Common myeloid progenitor, CD34-positive (primary cell): Measurements from ENCODE around the gene NMRK2.

Experiments
- CTCF ChIA-PET: fragments of 350-600 bp; sonication (Branson Sonifier 250); formaldehyde crosslinking; loops from one replicate; lab custom pipeline; 2021; ENCODE audit warnings: antibody characterized with exemption; lab: Charles Lee
- POLR2A ChIA-PET: fragments of 350-600 bp; sonication (Branson Sonifier 250); formaldehyde crosslinking; loops from one replicate; lab custom pipeline; 2021; ENCODE audit warnings: antibody characterized with exemption; lab: Charles Lee
- DNase-seq, 3 donors: peaks; one replicate each; pipeline versions ENCODE4 v3.0.0 to v3.0.0-alpha.2; 2013
- H3K27ac ChIP-seq, 2 experiments: 1 replicate in 1 of 2; 2 replicates in 1 of 2; pipeline ENCODE4 v1.7.0; 2013; ENCODE audit warnings: inconsistent platforms in 2 of 2, low read length in 2 of 2, mild to moderate bottlenecking in 2 of 2, low read depth in 1 of 2, moderate library complexity in 1 of 2; ENCODE audit not compliant: severe bottlenecking in 2 of 2, insufficient read depth in 1 of 2, poor library complexity in 1 of 2
- H3K27me3 ChIP-seq, 5 experiments: replicated peaks in 2 of 5; 1 replicate in 3 of 5; 2 replicates in 2 of 5; pipeline versions ENCODE4 v1.6.1 to v1.7.0; 2013; ENCODE audit warnings: low read length in 4 of 5, mild to moderate bottlenecking in 2 of 5, moderate library complexity in 2 of 5, inconsistent platforms in 1 of 5; ENCODE audit not compliant: insufficient read depth in 5 of 5, control insufficient read depth in 4 of 5
- H3K36me3 ChIP-seq, 4 experiments: 1 replicate in 2 of 4; 2 replicates in 2 of 4; pipeline versions ENCODE4 v1.6.1 to v1.7.0; 2013; ENCODE audit warnings: low read length in 3 of 4, control low read depth in 1 of 4, mild to moderate bottlenecking in 1 of 4; ENCODE audit not compliant: control insufficient read depth in 4 of 4, insufficient read depth in 4 of 4
- H3K4me1 ChIP-seq, 4 experiments: 1 replicate in 3 of 4; 2 replicates in 1 of 4; pipeline versions ENCODE4 v1.6.1 to v1.7.1; 2013; ENCODE audit warnings: low read length in 3 of 4, mild to moderate bottlenecking in 3 of 4, control low read depth in 1 of 4, inconsistent platforms in 1 of 4, moderate library complexity in 1 of 4; ENCODE audit not compliant: control insufficient read depth in 4 of 4, insufficient read depth in 4 of 4; ENCODE audit errors: control extremely low read depth in 1 of 4
- H3K4me3 ChIP-seq, 7 experiments: 1 replicate in 4 of 7; 2 replicates in 3 of 7; pipeline versions ENCODE4 v1.5.1 to v1.7.0; 2013; ENCODE audit warnings: mild to moderate bottlenecking in 7 of 7, low read length in 6 of 7, moderate library complexity in 6 of 7, inconsistent platforms in 2 of 7, low read depth in 2 of 7, control low read depth in 1 of 7; ENCODE audit not compliant: insufficient read depth in 4 of 7, control insufficient read depth in 1 of 7; ENCODE audit errors: extremely low read depth in 1 of 7
- H3K9me3 ChIP-seq, 5 experiments: 1 replicate in 4 of 5; 2 replicates in 1 of 5; pipeline versions ENCODE4 v1.6.1 to v1.7.1; 2013; ENCODE audit warnings: low read length in 4 of 5, mild to moderate bottlenecking in 2 of 5, inconsistent platforms in 1 of 5, low read depth in 1 of 5, moderate library complexity in 1 of 5; ENCODE audit not compliant: control insufficient read depth in 4 of 5, insufficient read depth in 2 of 5; ENCODE audit errors: control extremely low read depth in 1 of 5
- WGBS: methylation state at CpG from one replicate; pipeline ENCODE4 v1.1.5; 2013; ENCODE audit not compliant: insufficient coverage; 5-methylcytosine and 5-hydroxymethylcytosine counted together

NMRK2 gene

GRCh38 chr19:3970808-3971598 lies 38.1 kb downstream of the NMRK2 start, which contains the start of gene DAPK3:
Gene DAPK3 (minus strand): TSS chr19:3971099. CDS start chr19:3969735, 1,364 bp downstream.
- Histone ChIP-seq H3K9me3 (no peaks in the 10 kb centered on the region), H3K36me3 (peaks cover 2 to 36% (median 17%) of the 10 kb centered on the region in 4 experiments), H3K4me1 (peaks cover 0 to 24% (median 22%) of the 10 kb centered on the region in 4 experiments), H3K4me3 (peak within 1 kb of the TSS; percentile 70 to 93 (median 78)), H3K27me3 (no peaks in the 10 kb centered on the region), H3K27ac (peak within 1 kb of the TSS; percentile 40 to 84)
- peak; percentile 84 to 91 (median 91) for DNase-seq
- POLR2A ChIA-PET: interaction anchor here (0.6 to 1.6 kb wide), 4 partner anchors 10 to 43 kb away, joined by 3 to 11 read pairs (median 4); partner anchors contain the start of gene EEF2
- under 1% methylated on average over 59 of the region's 73 CpGs for WGBS
- CTCF ChIA-PET: no interaction called here

DNA sequence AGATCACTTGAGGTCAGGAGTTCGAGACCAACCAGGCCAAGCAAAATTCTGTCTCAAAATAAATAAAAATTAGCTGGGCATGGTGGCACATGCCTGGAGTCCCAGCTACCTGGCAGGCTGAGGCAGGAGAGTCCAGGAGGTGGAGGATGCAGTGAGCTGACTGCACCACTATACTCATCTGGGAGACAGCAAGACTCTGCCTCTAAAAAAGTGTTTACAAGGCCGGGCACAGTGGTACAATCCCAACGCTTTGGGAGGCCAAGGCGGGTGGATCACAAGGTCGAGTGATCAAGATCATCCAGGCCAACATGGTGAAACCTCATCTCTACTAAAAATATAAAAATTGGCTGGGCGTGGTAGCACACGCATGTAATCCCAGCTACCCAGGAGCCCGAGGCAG lies 42.3 kb downstream of the NMRK2 start:
- H3K4me3 ChIP-seq: no peak overlapping the region
- POLR2A ChIA-PET: interaction anchor here (0.6 to 1.5 kb wide), 4 partner anchors 9 to 490 kb away, joined by 3 to 10 read pairs (median 4); no protein-coding TSS in a partner anchor
- H3K27me3 ChIP-seq: no peaks in the 10 kb centered on the region
- WGBS: 89% methylated on average over 5 of the region's 8 CpGs
- peaks cover 7 to 48% (median 40%) of the 10 kb centered on the region in 4 experiments for H3K36me3 ChIP-seq
- H3K4me1 ChIP-seq: peaks cover 0 to 8% (median 6%) of the 10 kb centered on the region in 4 experiments
- DNase-seq: no peak
- no peak overlapping the region for H3K27ac ChIP-seq
- H3K9me3 ChIP-seq: no peaks in the 10 kb centered on the region
- CTCF ChIA-PET: interaction anchor here (0.9 to 2.6 kb wide), 3 partner anchors 9 to 12 kb away, joined by 4 to 7 read pairs (median 5); partner anchors contain the start of gene EEF2

DNA sequence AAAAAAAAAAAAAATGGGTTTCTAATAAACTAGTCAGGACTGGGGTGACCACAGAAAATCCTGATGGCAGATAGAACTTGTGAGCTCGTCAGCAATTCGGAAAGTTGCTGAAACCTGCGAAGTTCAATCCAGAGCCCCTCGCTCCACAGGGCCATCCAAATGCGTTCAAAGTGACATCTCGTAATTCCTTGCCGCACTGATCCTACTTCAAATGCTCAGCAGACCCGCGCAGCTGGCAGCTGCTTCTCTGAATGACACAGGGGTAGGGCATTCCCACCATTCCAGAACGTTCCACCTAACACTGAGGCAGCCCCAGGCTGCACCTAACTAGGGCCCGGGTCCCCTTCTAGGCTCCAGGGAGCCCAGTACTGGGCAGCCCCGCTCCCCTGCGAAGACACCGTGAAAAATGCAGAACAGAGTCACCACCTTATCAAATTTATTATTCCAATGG lies 42.8 kb downstream of the NMRK2 start:
- 93% methylated on average over 9 of the region's 14 CpGs for WGBS
- no peak overlapping the region for H3K4me3 ChIP-seq
- H3K4me1 ChIP-seq: peaks cover 0 to 4% (median 4%) of the 10 kb centered on the region in 4 experiments
- peak in 1 of 3 donors; percentile 23 for DNase-seq
- no peak overlapping the region for H3K27ac ChIP-seq
- peaks cover 7 to 53% (median 46%) of the 10 kb centered on the region in 4 experiments for H3K36me3 ChIP-seq
- ChIA-PET POLR2A (interaction anchor here (0.6 to 1.5 kb wide), 2 partner anchors 8 to 121 kb away, joined by 5 to 10 read pairs; no protein-coding TSS in a partner anchor), CTCF (interaction anchor here (0.9 to 2.6 kb wide), 3 partner anchors 9 to 12 kb away, joined by 4 to 7 read pairs (median 5); partner anchors contain the start of gene EEF2)
- H3K27me3 ChIP-seq: no peaks in the 10 kb centered on the region
- no peaks in the 10 kb centered on the region for H3K9me3 ChIP-seq

DNA sequence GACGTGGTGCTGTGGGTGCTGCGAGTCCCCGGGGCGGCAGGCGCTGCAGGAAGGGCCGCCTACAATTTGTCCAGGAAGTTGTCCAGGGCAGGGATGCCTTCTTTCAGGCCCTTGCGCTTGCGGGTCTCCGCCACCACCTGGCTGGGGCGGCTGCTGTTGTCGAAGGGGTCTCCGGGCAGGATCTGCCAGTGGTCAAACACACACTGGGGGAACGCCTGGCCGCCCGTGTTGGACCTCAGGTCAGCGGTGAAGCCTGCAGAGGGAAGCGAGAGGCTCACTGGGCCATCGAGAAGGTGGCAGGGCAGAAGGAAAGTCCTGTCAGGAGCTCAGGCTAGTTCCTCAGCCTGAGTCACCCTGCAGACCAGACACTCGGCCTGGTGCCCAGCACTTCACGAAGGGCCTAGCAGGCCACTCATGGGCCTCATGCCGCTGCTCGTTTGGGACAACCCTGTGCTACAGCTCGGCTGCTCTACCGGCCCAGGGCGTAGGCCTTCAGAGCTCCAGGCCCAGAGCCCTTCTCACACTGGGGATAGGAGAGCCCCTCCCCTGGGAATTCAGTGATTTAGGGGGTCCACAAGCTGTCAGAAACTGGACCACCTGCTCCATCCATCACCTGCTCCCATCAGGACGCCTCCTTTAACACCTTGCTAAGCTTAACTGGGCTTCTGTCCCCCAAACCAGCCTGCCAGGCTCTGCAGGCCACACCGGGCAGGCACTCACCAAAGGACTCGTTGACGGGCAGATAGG lies 43.8 kb downstream of the NMRK2 start:
- no peaks in the 10 kb centered on the region for H3K9me3 ChIP-seq
- H3K27ac ChIP-seq: no peak overlapping the region
- H3K4me3 ChIP-seq: no peak overlapping the region
- DNase-seq: no peak
- POLR2A ChIA-PET: interaction anchor here (1.2 kb wide), 1 partner anchor 9 kb away, joined by 7 read pairs; the partner anchor contains the start of gene EEF2
- WGBS: 94% methylated on average over 28 of the region's 29 CpGs
- H3K27me3 ChIP-seq: no peaks in the 10 kb centered on the region
- CTCF ChIA-PET: interaction anchor here (2.6 kb wide), 1 partner anchor 11 kb away, joined by 7 read pairs; no protein-coding TSS in a partner anchor
- H3K36me3 ChIP-seq: peaks cover 13 to 63% (median 55%) of the 10 kb centered on the region in 4 experiments
- H3K4me1 ChIP-seq: no peaks in the 10 kb centered on the region

DNA sequence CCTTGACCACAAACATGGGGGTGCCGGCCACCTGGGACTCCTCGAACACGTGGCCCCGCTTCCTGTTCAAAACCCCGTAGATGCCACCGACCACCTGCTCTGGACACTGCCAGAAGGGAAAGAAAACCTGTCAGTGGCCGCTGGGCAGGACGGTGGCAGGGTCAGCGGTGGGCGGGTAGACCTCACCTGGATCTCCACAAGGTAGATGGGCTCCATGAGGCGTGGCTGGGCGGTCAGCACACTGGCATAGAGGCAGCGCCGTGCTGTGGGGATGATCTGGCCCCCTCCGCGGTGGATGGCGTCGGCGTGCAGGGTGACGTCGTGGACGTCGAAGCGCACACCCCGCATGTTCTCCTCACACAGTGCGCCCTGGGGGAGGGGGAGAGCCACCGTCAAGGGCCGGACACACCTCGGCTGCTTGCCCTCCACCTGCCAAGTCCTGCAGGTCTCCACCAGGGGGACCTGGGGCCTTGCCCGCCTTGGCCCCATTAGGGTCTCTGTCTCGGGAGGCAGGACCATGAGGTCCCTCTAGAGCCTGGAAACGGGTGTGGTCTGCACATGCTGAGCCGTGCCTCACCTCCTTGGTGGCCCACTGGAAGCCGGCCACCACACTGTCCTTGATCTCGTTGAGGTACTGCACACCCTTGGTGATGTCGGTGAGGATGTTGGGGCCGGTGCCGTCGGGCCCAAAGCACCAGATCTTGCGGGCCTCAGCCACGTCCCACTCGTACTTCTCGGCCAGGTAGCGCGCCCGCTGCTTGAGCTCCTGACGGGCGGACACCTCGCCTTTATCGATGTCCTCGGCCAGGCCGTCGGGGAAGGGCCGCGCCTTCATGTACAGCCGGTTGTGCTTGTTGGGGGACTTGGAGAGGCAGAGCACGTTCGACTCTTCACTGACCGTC lies 44.6 kb downstream of the NMRK2 start:
- peak in 1 of 3 donors; percentile 36 for DNase-seq
- ChIA-PET POLR2A (interaction anchor here (1.2 kb wide), 1 partner anchor 8 kb away, joined by 7 read pairs; the partner anchor contains the start of gene EEF2), CTCF (interaction anchor here (1.0 to 2.6 kb wide), 2 partner anchors 10 kb away, joined by 3 to 7 read pairs; no protein-coding TSS in a partner anchor)
- H3K9me3 ChIP-seq: no peaks in the 10 kb centered on the region
- H3K27ac ChIP-seq: no peak overlapping the region
- no peaks in the 10 kb centered on the region for H3K27me3 ChIP-seq
- no peak overlapping the region for H3K4me3 ChIP-seq
- no peaks in the 10 kb centered on the region for H3K4me1 ChIP-seq
- peaks cover 17 to 71% (median 63%) of the 10 kb centered on the region in 4 experiments for H3K36me3 ChIP-seq
- WGBS: 95% methylated on average over 48 of the region's 59 CpGs

GRCh38 chr19:3978145-3978544 lies 45.3 kb downstream of the NMRK2 start:
- POLR2A ChIA-PET: no interaction called here
- CTCF ChIA-PET: interaction anchor here (1.0 kb wide), 1 partner anchor 10 kb away, joined by 3 read pairs; no protein-coding TSS in a partner anchor
- H3K4me1 ChIP-seq: peaks cover 0 to under 1% (median 0%) of the 10 kb centered on the region in 4 experiments
- 96% methylated on average over 17 of the region's 19 CpGs for WGBS
- no peaks in the 10 kb centered on the region for H3K9me3 ChIP-seq
- peaks cover 23 to 78% (median 69%) of the 10 kb centered on the region in 4 experiments for H3K36me3 ChIP-seq
- H3K27me3 ChIP-seq: no peaks in the 10 kb centered on the region
- no peak overlapping the region for H3K27ac ChIP-seq
- no peak for DNase-seq
- no peak overlapping the region for H3K4me3 ChIP-seq
